Measurements from ENCODE around the gene AS3MT. TPM values are rescaled to one million over a fixed set of nuclear protein-coding genes. Genes with fewer than 3 reads are reported as not detected.

Gene AS3MT
- total RNA-seq, 4 donors from 2014 or later, result 5.1 to 13.1 (median 8.9) TPM

DNA sequence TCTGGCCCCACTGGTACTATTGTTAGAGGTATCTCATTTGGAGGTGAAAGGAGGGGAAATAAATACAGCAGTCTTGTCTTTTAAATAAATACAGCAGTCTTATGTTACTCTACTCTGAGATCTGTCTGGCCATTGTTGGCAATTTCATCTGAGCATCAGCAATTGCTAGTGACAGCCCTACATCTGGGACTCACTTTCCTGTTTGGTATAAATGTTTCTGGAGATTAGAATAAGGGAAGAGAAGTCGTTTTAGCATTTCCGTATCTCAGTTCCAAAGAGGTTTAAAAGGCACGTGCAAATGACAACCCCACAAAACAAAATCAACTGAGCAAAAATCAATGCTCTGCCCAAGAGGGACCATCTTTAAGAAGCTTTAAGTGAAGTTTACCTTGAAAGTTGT lies 30.7 kb downstream of the AS3MT start:
- no peak for TF ChIP-seq EP300 (IDR thresholded peaks at IDR 0.05)
- H3K27me3 ChIP-seq, result no peaks in the 10 kb centered on the region
- WGBS, 2 donors (ENCODE audit: low coverage in 1 of 2), result 77 to 87% methylated on average over 3 of the region's 3 CpGs
- H3K36me3 ChIP-seq, result peaks cover 0 to 44% of the 10 kb centered on the region in 2 donors
- no peaks in the 10 kb centered on the region for H3K9me3 ChIP-seq
- no peak overlapping the region for H3K27ac ChIP-seq
- no peak for ATAC-seq
- no peaks in the 10 kb centered on the region for H3K4me1 ChIP-seq
- H3K4me3 ChIP-seq, result no peak overlapping the region

DNA sequence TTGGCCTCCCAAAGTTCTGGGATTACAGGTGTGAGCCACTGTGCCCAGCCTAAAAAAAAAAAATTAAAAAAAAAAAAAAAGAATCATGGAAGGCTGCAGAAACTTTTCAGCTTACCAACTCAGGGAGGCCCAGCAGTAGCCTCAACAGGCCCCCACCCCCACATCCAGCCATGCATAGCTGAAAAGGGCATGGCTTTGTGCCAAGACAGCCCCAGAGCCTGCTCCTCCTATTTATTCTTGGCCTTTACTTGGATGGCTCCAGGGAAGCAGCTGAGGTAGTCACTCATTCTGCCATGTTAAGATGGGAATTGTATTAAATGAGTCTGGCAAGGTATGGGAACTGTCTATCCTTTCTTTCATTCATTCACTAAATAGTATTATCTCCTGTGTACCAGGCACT lies 35.1 kb downstream of the AS3MT start:
- Histone ChIP-seq H3K27ac (no peak overlapping the region), H3K36me3 (peaks cover 0 to 25% of the 10 kb centered on the region in 2 donors), H3K4me3 (no peak overlapping the region), H3K27me3 (no peaks in the 10 kb centered on the region), H3K9me3 (no peaks in the 10 kb centered on the region), H3K4me1 (no peaks in the 10 kb centered on the region)
- ATAC-seq, result no peak
- TF ChIP-seq POLR2AphosphoS5 (IDR thresholded peaks at IDR 0.05), result no peak
- TF ChIP-seq, protein P1, sequence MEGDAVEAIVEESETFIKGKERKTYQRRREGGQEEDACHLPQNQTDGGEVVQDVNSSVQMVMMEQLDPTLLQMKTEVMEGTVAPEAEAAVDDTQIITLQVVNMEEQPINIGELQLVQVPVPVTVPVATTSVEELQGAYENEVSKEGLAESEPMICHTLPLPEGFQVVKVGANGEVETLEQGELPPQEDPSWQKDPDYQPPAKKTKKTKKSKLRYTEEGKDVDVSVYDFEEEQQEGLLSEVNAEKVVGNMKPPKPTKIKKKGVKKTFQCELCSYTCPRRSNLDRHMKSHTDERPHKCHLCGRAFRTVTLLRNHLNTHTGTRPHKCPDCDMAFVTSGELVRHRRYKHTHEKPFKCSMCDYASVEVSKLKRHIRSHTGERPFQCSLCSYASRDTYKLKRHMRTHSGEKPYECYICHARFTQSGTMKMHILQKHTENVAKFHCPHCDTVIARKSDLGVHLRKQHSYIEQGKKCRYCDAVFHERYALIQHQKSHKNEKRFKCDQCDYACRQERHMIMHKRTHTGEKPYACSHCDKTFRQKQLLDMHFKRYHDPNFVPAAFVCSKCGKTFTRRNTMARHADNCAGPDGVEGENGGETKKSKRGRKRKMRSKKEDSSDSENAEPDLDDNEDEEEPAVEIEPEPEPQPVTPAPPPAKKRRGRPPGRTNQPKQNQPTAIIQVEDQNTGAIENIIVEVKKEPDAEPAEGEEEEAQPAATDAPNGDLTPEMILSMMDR (IDR thresholded peaks at IDR 0.05), result no peak
- TF ChIP-seq POLR2A (IDR thresholded peaks at IDR 0.05), result no peak
- no peak for TF ChIP-seq EP300 (IDR thresholded peaks at IDR 0.05)

DNA sequence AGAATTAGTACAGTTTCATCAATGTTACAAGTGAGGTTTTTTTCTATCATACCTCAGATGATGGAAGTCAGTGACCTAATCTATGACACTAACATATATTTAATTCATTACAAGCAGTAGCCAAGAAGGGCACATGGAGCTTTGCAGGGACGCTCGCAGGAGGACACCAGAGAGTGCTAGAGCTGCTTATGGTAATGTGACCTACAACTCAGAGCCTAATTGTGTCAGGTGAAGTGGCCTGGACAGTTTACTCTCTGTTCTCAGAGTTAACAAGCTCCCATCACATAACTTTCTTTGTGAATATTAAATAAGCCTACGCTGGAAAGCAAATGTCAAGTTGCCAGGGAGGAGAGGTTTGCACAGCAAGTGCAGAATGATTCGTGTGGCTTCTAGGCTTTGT lies 37.2 kb downstream of the AS3MT start:
- TF ChIP-seq EP300 (IDR thresholded peaks at IDR 0.05), result no peak
- TF ChIP-seq POLR2AphosphoS5 (IDR thresholded peaks at IDR 0.05), result no peak
- TF ChIP-seq, protein P1 (IDR thresholded peaks at IDR 0.05), result no peak
- TF ChIP-seq POLR2A (IDR thresholded peaks at IDR 0.05), result no peak
- Histone ChIP-seq H3K27ac (no peak overlapping the region), H3K4me3 (no peak overlapping the region), H3K27me3 (no peaks in the 10 kb centered on the region), H3K36me3 (peaks cover 0 to 15% of the 10 kb centered on the region in 2 donors), H3K4me1 (no peaks in the 10 kb centered on the region), H3K9me3 (no peaks in the 10 kb centered on the region)
- WGBS, 2 donors (ENCODE audit: low coverage in 1 of 2), result 77 to 91% methylated on average over 4 of the region's 4 CpGs
- no peak for ATAC-seq

DNA sequence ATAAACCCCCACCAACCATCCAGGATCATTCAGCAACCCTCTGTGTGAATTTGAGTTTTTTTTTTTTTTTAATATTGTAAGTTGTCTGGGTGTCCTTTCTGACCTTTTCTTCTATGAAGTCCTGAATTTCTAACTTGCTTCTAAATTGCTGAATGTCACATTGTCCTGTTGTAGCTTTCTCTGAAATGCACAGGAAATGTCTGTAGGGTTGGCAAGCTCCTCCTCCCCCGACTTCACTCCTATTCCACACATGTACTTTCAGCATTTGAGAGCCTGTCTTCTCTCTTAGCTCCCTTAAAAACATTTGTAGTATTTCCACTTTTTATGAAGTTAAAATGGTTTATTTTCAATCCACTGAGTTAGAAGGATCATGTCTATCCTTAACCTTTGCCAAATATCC lies 45.5 kb downstream of the AS3MT start:
- TF ChIP-seq POLR2A (IDR thresholded peaks at IDR 0.05) (no peak), POLR2AphosphoS5 (IDR thresholded peaks at IDR 0.05) (no peak), EP300 (IDR thresholded peaks at IDR 0.05) (no peak)
- TF ChIP-seq, protein P1 (IDR thresholded peaks at IDR 0.05), result no peak
- Histone ChIP-seq H3K36me3 (no peaks in the 10 kb centered on the region), H3K9me3 (no peaks in the 10 kb centered on the region), H3K27ac (no peak overlapping the region), H3K4me3 (no peak overlapping the region), H3K4me1 (peaks cover 0 to 24% (median 14%) of the 10 kb centered on the region in 3 donors), H3K27me3 (no peaks in the 10 kb centered on the region)
- ATAC-seq, result no peak
- 60 to 89% methylated on average over 1 of the region's 1 CpG for WGBS, 2 donors (ENCODE audit: low coverage in 1 of 2)

DNA sequence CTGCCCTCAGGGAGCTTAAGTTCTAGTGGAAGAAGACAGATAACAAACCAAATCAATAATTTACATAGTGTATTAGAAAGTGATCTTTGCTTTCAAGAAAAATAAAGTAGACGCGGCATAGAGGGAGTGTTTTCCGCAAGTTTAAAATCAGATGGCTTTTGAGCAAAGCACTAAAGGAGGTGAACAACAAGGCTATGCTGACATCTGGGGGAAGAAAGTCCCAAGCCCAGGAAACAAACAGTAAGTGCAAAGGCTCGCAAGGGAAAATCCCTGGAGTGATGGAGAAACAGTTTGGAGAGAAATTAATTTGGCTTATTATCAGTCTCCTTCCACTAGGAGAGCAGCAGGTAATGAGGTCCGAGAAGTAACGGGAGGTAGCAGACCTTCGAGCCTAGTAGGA lies 46.9 kb downstream of the AS3MT start:
- Histone ChIP-seq H3K4me1 (peaks cover 0 to 38% (median 21%) of the 10 kb centered on the region in 3 donors), H3K27ac (no peak overlapping the region), H3K36me3 (no peaks in the 10 kb centered on the region), H3K9me3 (no peaks in the 10 kb centered on the region), H3K4me3 (no peak overlapping the region), H3K27me3 (no peaks in the 10 kb centered on the region)
- 76 to 95% methylated on average over 6 to 7 of the region's 7 CpGs for WGBS, 2 donors (ENCODE audit: low coverage in 1 of 2)
- TF ChIP-seq POLR2A (IDR thresholded peaks at IDR 0.05) (no peak), POLR2AphosphoS5 (IDR thresholded peaks at IDR 0.05) (no peak), EP300 (IDR thresholded peaks at IDR 0.05) (no peak)
- TF ChIP-seq, protein P1 (IDR thresholded peaks at IDR 0.05), result no peak
- no peak for ATAC-seq

All from gastroesophageal sphincter (tissue), 4 donors.